22Rv1 (cell line): ENCODE measurements around the gene SLC4A2.

Experiments used
- ZFX ChIP-seq: fragments of 450-650 bp; IDR thresholded peaks from 2 replicates; pipeline ENCODE4 v1.6.1; 2017; ENCODE audit warnings: antibody characterized with exemption, borderline replicate concordance
- TF ChIP-seq, protein P1 (sequence below): fragments of 450-650 bp; IDR thresholded peaks from 2 replicates; pipeline ENCODE4 v1.5.1; 2017; ENCODE audit warnings: mild to moderate bottlenecking

DNA sequence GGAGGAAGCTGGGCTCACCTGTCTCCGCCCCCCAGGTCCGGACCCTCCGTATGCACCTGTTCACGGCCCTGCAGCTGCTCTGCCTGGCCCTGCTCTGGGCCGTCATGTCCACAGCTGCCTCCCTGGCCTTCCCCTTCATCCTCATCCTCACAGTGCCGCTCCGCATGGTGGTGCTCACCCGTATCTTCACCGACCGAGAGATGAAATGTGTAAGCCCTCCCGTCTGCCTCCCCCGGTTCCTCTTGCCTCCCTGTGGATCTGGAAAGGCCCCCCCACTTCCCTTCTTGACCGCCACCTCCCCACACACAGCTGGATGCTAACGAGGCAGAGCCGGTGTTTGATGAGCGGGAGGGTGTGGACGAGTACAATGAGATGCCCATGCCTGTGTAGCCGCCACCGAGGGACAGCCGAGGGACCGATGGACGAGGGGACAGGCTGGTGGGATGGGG is 16.6 kb downstream of the SLC4A2 start:
- TF ChIP-seq, protein P1, sequence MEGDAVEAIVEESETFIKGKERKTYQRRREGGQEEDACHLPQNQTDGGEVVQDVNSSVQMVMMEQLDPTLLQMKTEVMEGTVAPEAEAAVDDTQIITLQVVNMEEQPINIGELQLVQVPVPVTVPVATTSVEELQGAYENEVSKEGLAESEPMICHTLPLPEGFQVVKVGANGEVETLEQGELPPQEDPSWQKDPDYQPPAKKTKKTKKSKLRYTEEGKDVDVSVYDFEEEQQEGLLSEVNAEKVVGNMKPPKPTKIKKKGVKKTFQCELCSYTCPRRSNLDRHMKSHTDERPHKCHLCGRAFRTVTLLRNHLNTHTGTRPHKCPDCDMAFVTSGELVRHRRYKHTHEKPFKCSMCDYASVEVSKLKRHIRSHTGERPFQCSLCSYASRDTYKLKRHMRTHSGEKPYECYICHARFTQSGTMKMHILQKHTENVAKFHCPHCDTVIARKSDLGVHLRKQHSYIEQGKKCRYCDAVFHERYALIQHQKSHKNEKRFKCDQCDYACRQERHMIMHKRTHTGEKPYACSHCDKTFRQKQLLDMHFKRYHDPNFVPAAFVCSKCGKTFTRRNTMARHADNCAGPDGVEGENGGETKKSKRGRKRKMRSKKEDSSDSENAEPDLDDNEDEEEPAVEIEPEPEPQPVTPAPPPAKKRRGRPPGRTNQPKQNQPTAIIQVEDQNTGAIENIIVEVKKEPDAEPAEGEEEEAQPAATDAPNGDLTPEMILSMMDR = no peak
- no peak for TF ChIP-seq ZFX
